ENCODE results near the gene ARL3.
"Not testable (repeated sequence)": the region's sequence is repeated elsewhere in the genome, so short reads cannot be mapped to it uniquely, and the experiment has no call there.

Gene ARL3

GRCh38 chr10:102743588-102744373, 29.6 kb upstream of the ARL3 start, which contains the start of gene WBP1L:
Gene WBP1L (plus strand): TSS chr10:102743948. CDS start chr10:102744054, 106 bp downstream.
- DNase-seq (ENCODE audit: insufficient read length, low spot score) (peak; percentile 88), FAIRE-seq (peak; percentile 35)

GRCh38 chr10:102743078-102743587, 28.9 kb upstream of the ARL3 start:
- TF ChIP-seq CTCF (IDR thresholded peaks at IDR 0.05; ENCODE audit: insufficient read depth, missing control alignments): no peak
- FAIRE-seq (no peak), DNase-seq (ENCODE audit: insufficient read length, low spot score) (no peak)

More at GRCh38 chr10:102743588-102744373, 29.6 kb upstream of the ARL3 start, which contains the start of gene WBP1L:
- no peak for TF ChIP-seq CTCF (IDR thresholded peaks at IDR 0.05; ENCODE audit: insufficient read depth, missing control alignments)

GRCh38 chr10:102742313-102742712, 28.1 kb upstream of the ARL3 start:
- not testable (repeated sequence) for DNase-seq (ENCODE audit: insufficient read length, low spot score); FAIRE-seq

- no peak for TF ChIP-seq CTCF (IDR thresholded peaks at IDR 0.05; ENCODE audit: insufficient read depth, missing control alignments)
- no peak for FAIRE-seq
- no peak for DNase-seq (ENCODE audit: insufficient read length, low spot score)
Observed at GRCh38 chr10:102741726-102742237, 27.6 kb upstream of the ARL3 start.

- TF ChIP-seq CTCF (IDR thresholded peaks at IDR 0.05; ENCODE audit: insufficient read depth, missing control alignments): no peak
- FAIRE-seq (no peak), DNase-seq (ENCODE audit: insufficient read length, low spot score) (no peak)
Observed at GRCh38 chr10:102740229-102740628, 26.0 kb upstream of the ARL3 start.

- FAIRE-seq (no peak), DNase-seq (ENCODE audit: insufficient read length, low spot score) (no peak)
- TF ChIP-seq CTCF (IDR thresholded peaks at IDR 0.05; ENCODE audit: insufficient read depth, missing control alignments): no peak
Observed at GRCh38 chr10:102738692-102739121, 24.5 kb upstream of the ARL3 start.

- DNase-seq (ENCODE audit: insufficient read length, low spot score) (no peak), FAIRE-seq (no peak)
- TF ChIP-seq CTCF (IDR thresholded peaks at IDR 0.05; ENCODE audit: insufficient read depth, missing control alignments): no peak
Observed at GRCh38 chr10:102735065-102735562, 20.9 kb upstream of the ARL3 start.
